Measurements from ENCODE around the gene TUNAR.

TUNAR gene

GRCh38 chr14:95946867-95947266, 70.2 kb downstream of the TUNAR start:
- DNase-seq (ENCODE audit: low read depth) = no peak
- in situ Hi-C loops (cut with HindIII; ENCODE audit: low sequenced_read_pairs) = no loop called here
- no peak for TF ChIP-seq CTCF (IDR thresholded peaks at IDR 0.05; ENCODE audit: low read depth, low read length, missing control alignments)
- H3K4me3 ChIP-seq (ENCODE audit: low read depth, low read length) = no peak overlapping the region

- TF ChIP-seq CTCF (IDR thresholded peaks at IDR 0.05; ENCODE audit: low read depth, low read length, missing control alignments) = no peak
- no peak overlapping the region for H3K4me3 ChIP-seq (ENCODE audit: low read depth, low read length)
- DNase-seq (ENCODE audit: low read depth) = peak; percentile 18
- in situ Hi-C loops (cut with HindIII; ENCODE audit: low sequenced_read_pairs) = no loop called here
Observed at GRCh38 chr14:95948558-95948981, 71.9 kb downstream of the TUNAR start.

GRCh38 chr14:95951359-95951758, 74.7 kb downstream of the TUNAR start:
- TF ChIP-seq CTCF (IDR thresholded peaks at IDR 0.05; ENCODE audit: low read depth, low read length, missing control alignments) = no peak
- H3K4me3 ChIP-seq (ENCODE audit: low read depth, low read length) = no peak overlapping the region
- in situ Hi-C loops (cut with HindIII; ENCODE audit: low sequenced_read_pairs) = no loop called here
- DNase-seq (ENCODE audit: low read depth) = no peak

- peak; percentile 3 for DNase-seq (ENCODE audit: low read depth)
- no peak overlapping the region for H3K4me3 ChIP-seq (ENCODE audit: low read depth, low read length)
- in situ Hi-C loops (cut with HindIII; ENCODE audit: low sequenced_read_pairs) = no loop called here
- TF ChIP-seq CTCF (IDR thresholded peaks at IDR 0.05; ENCODE audit: low read depth, low read length, missing control alignments) = no peak
Observed at GRCh38 chr14:95953111-95953724, 76.6 kb downstream of the TUNAR start.

GRCh38 chr14:95956601-95957460, 80.2 kb downstream of the TUNAR start:
- in situ Hi-C loops (cut with HindIII; ENCODE audit: low sequenced_read_pairs) = no loop called here
- no peak for DNase-seq (ENCODE audit: low read depth)
- TF ChIP-seq CTCF (IDR thresholded peaks at IDR 0.05; ENCODE audit: low read depth, low read length, missing control alignments) = no peak
- no peak overlapping the region for H3K4me3 ChIP-seq (ENCODE audit: low read depth, low read length)

DNA sequence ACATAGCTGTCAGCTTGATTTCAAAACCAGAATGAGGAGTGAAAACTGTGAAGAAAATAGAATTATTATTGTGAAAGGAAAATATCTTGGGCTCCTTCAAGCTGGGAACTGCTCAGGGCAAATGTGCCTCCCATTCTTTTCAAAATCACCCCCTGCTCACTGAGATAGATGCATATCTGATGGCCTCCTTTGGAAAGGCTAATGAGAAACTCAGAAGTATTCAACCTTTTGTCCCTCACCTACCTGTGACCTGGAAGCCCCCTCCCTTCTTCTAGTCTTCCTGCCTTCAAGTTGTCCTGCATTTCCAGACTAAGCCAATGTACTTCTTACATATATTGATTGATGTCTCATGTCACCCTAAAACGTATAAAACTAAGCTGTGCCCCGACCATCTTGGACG, 81.5 kb downstream of the TUNAR start:
- DNase-seq (ENCODE audit: low read depth) = no peak
- H3K4me3 ChIP-seq (ENCODE audit: low read depth, low read length) = no peak overlapping the region
- TF ChIP-seq CTCF (IDR thresholded peaks at IDR 0.05; ENCODE audit: low read depth, low read length, missing control alignments) = no peak
- in situ Hi-C loops (cut with HindIII; ENCODE audit: low sequenced_read_pairs) = no loop called here
